Gastrocnemius medialis (tissue), 4 donors: ENCODE data around the gene TMCO4. TPM values are rescaled to one million over a fixed set of nuclear protein-coding genes. Genes with fewer than 3 reads are reported as not detected.

Experiments used
- ATAC-seq, 2 donors: fragments of 150-250 bp; one replicate each; pipeline ENCODE4 v1.9.1; 2016
- DNase-seq, 2 donors: peaks; one replicate each; pipeline ENCODE4 v3.0.0-alpha.2; 2019
- H3K27ac ChIP-seq, 4 donors: fragments of 200-600 bp; sonication (generic); 1 replicate in 1 of 4; 2 replicates in 3 of 4; pipeline ENCODE4 v1.5.1; 2016 to 2018; ENCODE audit warnings: mild to moderate bottlenecking in 2 of 4, moderate library complexity in 1 of 4
- H3K27me3 ChIP-seq, 3 donors: fragments of 200-600 bp; sonication (generic) in 2 of 3; 1 replicate in 1 of 3; 2 replicates in 2 of 3; pipeline versions ENCODE4 v1.5.1 to v1.6.0; 2016 to 2019; ENCODE audit warnings: mild to moderate bottlenecking in 1 of 3, moderate library complexity in 1 of 3
- H3K36me3 ChIP-seq, 2 donors: fragments of 200-600 bp; sonication (generic) in 1 of 2; one replicate each; pipeline ENCODE4 v1.5.1; 2017 to 2018
- H3K4me1 ChIP-seq, 2 donors: fragments of 200-600 bp; sonication (generic) in 1 of 2; one replicate each; pipeline ENCODE4 v1.5.1; 2016 to 2017; ENCODE audit warnings: mild to moderate bottlenecking in 2 of 2
- H3K4me3 ChIP-seq, 4 donors: fragments of 200-600 bp; sonication (generic) in 3 of 4; 1 replicate in 1 of 4; 2 replicates in 3 of 4; pipeline ENCODE4 v1.5.1; 2016 to 2019; ENCODE audit warnings: mild to moderate bottlenecking in 2 of 4
- H3K9me3 ChIP-seq, 3 donors: fragments of 200-600 bp; sonication (generic) in 2 of 3; 1 replicate in 1 of 3; 2 replicates in 2 of 3; pipeline ENCODE4 v1.5.1; 2016 to 2019
- CTCF ChIP-seq, 5 experiments: fragments of 450-650 bp in 3 of 5; fragments of 200-600 bp in 2 of 5; sonication (generic) in 2 of 5; IDR thresholded peaks in 4 of 5; conservative IDR thresholded peaks in 1 of 5; 1 replicate in 4 of 5; 2 replicates in 1 of 5; pipeline ENCODE4 v1.5.1; 2016 to 2019; ENCODE audit warnings: antibody characterized with exemption in 5 of 5, mild to moderate bottlenecking in 3 of 5, moderate library complexity in 3 of 5
- POLR2A ChIP-seq, 2 donors: fragments of 450-650 bp; IDR thresholded peaks; one replicate each; pipeline ENCODE4 v1.6.1; 2017; ENCODE audit warnings: antibody characterized with exemption in 2 of 2, mild to moderate bottlenecking in 2 of 2, moderate library complexity in 2 of 2
- in situ Hi-C, 4 donors: fragments of 200-750 bp; cut with MboI; loops; one replicate each; pipeline versions ENCODE4 v1.15.0 to v1.8.0; 2017; ENCODE audit warnings: low sequenced_read_pairs in 4 of 4
- intact Hi-C: fragments of 100-400 bp; cut with DNase I; formaldehyde crosslinking; loops from one replicate; pipeline ENCODE4 v1.15.1; 2023; ENCODE audit warnings: low total_unique reads
- total RNA-seq, 4 donors: library from RNA; depleted of rRNA; stranded (reverse); fragments of >200 nt; gene quantifications; one replicate each; pipeline versions ENCODE4 v1.1.0 to v1.2.3, GENCODE V29; 2016

TMCO4 gene
- total RNA-seq, 4 donors from 2014 or later: 0.95 to 3.9 (median 2.4) TPM

GRCh38 chr1:19633106-19633505 is 166.6 kb downstream of the TMCO4 start:
- ATAC-seq: no peak

More at GRCh38 chr1:19633106-19633505, 166.6 kb downstream of the TMCO4 start:
- no peak overlapping the region for H3K4me3 ChIP-seq
- no peaks in the 10 kb centered on the region for H3K27me3 ChIP-seq
- no peak for TF ChIP-seq POLR2A (IDR thresholded peaks at IDR 0.05)
- TF ChIP-seq CTCF (IDR thresholded peaks at IDR 0.05 in 4 of 5, conservative IDR thresholded peaks at IDR 0.05 in 1 of 5): no peak
- H3K4me1 ChIP-seq: peaks cover 5 to 7% of the 10 kb centered on the region in 2 donors
- no peak overlapping the region for H3K27ac ChIP-seq
- in situ Hi-C loops (no loop called here), intact Hi-C loops (no loop called here)
- no peak for DNase-seq
- H3K36me3 ChIP-seq: peaks cover 0 to 1% of the 10 kb centered on the region in 2 donors
- no peaks in the 10 kb centered on the region for H3K9me3 ChIP-seq

Other genes with a start within 250 kb of the TMCO4 start
- 10 to 100 TPM in 3 of 4 donors, 1 to 10 TPM in 1; 7.9 to 20.3 (median 16.3) TPM for gene NBL1, start 155.6 kb downstream of the TMCO4 start, total RNA-seq
- gene HTR6, start 135.0 kb downstream of the TMCO4 start, total RNA-seq: not detected
- gene RNF186, start 15.4 kb upstream of the TMCO4 start, total RNA-seq: under 1 TPM in 1 of 4 donors, not detected in 3; 0.24 TPM
- gene OTUD3, start 82.5 kb upstream of the TMCO4 start, total RNA-seq: 1 to 10 TPM; 3.3 to 7.9 (median 4.4) TPM
- gene PLA2G2E, start 123.7 kb upstream of the TMCO4 start, total RNA-seq: not detected
- gene PLA2G2A, start 179.7 kb upstream of the TMCO4 start, total RNA-seq: 10 to 100 TPM in 2 of 4 donors, 1 to 10 TPM in 2; 6.2 to 19.3 (median 13.6) TPM